ENCODE measurements around the gene TP53BP1. TPM values are rescaled to one million over a fixed set of nuclear protein-coding genes. Genes with fewer than 3 reads are reported as not detected.

Gene TP53BP1
- total RNA-seq, 1 donor from 2014 or later, result 34.6 TPM

DNA sequence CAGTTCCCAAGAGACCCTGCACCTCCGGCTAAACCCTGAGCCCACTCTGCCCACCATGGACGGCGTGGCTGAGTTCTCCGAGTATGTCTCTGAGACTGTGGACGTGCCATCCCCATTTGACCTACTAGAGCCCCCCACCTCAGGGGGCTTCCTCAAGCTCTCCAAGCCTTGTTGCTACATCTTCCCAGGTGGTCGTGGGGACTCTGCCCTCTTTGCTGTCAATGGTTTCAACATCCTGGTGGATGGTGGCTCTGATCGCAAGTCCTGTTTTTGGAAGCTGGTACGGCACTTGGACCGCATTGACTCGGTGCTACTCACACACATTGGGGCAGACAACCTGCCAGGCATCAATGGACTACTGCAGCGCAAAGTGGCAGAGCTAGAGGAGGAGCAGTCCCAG lies 28.5 kb upstream of the TP53BP1 start:
- DNase-seq (ENCODE audit: low spot score in 2 of 2), result no peak
- H3K9me3 ChIP-seq, result peaks cover 3 to 47% of the 10 kb centered on the region in 2 donors
- TF ChIP-seq, protein P1, sequence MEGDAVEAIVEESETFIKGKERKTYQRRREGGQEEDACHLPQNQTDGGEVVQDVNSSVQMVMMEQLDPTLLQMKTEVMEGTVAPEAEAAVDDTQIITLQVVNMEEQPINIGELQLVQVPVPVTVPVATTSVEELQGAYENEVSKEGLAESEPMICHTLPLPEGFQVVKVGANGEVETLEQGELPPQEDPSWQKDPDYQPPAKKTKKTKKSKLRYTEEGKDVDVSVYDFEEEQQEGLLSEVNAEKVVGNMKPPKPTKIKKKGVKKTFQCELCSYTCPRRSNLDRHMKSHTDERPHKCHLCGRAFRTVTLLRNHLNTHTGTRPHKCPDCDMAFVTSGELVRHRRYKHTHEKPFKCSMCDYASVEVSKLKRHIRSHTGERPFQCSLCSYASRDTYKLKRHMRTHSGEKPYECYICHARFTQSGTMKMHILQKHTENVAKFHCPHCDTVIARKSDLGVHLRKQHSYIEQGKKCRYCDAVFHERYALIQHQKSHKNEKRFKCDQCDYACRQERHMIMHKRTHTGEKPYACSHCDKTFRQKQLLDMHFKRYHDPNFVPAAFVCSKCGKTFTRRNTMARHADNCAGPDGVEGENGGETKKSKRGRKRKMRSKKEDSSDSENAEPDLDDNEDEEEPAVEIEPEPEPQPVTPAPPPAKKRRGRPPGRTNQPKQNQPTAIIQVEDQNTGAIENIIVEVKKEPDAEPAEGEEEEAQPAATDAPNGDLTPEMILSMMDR (IDR thresholded peaks at IDR 0.05), result no peak
- peaks cover 33 to 52% of the 10 kb centered on the region in 2 donors for H3K36me3 ChIP-seq
- peaks cover 5 to 7% of the 10 kb centered on the region in 2 donors for H3K4me1 ChIP-seq
- intact Hi-C loops (cut with DNase I), result no loop called here
- no peaks in the 10 kb centered on the region for H3K27me3 ChIP-seq
- H3K4me3 ChIP-seq, result no peak overlapping the region
- H3K27ac ChIP-seq, result no peak overlapping the region

GRCh38 chr15:43520138-43520537 lies 27.2 kb upstream of the TP53BP1 start:
- intact Hi-C loops (cut with DNase I), result no loop called here
- DNase-seq (ENCODE audit: low spot score in 2 of 2), result no peak
- peaks cover 3 to 36% of the 10 kb centered on the region in 2 donors for H3K9me3 ChIP-seq
- no peak overlapping the region for H3K27ac ChIP-seq
- H3K4me3 ChIP-seq, result no peak overlapping the region
- H3K4me1 ChIP-seq, result peaks cover 5 to 17% of the 10 kb centered on the region in 2 donors
- peaks cover 33 to 49% of the 10 kb centered on the region in 2 donors for H3K36me3 ChIP-seq
- H3K27me3 ChIP-seq, result no peaks in the 10 kb centered on the region
- TF ChIP-seq, protein P1 (IDR thresholded peaks at IDR 0.05), result no peak

DNA sequence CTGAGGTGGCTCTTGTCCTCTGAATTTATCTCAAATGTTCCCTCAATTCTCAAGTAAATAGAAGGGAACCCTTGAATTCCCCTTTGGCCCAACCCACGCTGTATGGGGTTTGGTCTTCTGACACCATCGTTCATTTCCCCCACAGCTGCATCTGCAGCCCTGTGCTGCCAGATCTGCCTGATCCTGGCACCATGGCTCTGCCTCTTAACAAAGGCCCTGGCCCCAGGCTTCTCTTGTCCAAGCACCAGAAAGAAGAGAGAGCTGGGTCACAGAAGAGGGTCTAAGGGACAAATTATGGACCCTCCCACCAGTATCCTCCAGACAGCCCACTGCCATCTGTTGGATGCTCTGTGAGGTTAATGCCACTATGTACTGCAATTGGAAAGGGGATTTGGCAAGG lies 26.2 kb upstream of the TP53BP1 start:
- intact Hi-C loops (cut with DNase I), result loop anchor here (2.0 to 10.0 kb wide), 5 partner anchors 26 to 1554 kb away; partner anchors contain the start of genes B2M, ELL3, PATL2 and TP53BP1
- H3K4me3 ChIP-seq, result peak overlapping the region in 1 of 2 donors; percentile 75

DNA sequence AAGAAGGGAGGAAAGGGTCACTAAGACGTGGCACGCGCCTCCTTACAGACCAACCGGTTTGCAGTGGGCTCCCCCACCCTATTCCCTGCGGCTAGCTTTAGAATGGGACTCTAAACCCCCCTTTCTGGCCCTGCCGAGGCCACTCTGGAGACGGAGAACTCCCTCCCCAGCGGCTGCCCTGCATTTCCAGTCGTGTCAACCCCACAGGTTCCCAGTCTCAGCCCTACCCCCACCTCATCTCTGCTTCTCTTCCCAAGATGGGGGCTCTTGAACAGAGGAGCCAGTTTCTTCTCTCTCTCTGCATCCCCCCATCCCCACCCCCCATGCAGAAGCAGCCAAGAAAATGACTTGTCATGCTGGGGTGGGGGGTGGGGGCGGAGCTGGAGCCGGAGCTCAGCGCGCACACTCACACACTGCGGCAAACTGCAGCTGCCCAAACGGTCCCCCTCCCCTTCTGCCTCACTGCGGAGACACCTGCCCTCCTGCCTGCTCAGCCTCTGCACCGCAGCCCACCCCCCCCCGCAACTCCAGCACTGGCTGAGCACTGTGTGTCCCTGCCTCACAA lies 25.3 kb upstream of the TP53BP1 start:
- intact Hi-C loops (cut with DNase I), result loop anchor here (2.0 to 10.0 kb wide), 5 partner anchors 25 to 1553 kb away; partner anchors contain the start of genes B2M, ELL3, PATL2 and TP53BP1
- Histone ChIP-seq H3K4me1 (peaks cover 5 to 17% of the 10 kb centered on the region in 2 donors), H3K27me3 (no peaks in the 10 kb centered on the region), H3K4me3 (peak overlapping the region; percentile 55 to 75), H3K27ac (peak overlapping the region; percentile 80 to 81), H3K9me3 (peaks cover 3 to 18% of the 10 kb centered on the region in 2 donors), H3K36me3 (peaks cover 26 to 35% of the 10 kb centered on the region in 2 donors)
- TF ChIP-seq, protein P1 (IDR thresholded peaks at IDR 0.05), result no peak
- no peak for DNase-seq (ENCODE audit: low spot score in 2 of 2)

More for the DNA sequence above, 26.2 kb upstream of the TP53BP1 start:
- DNase-seq (ENCODE audit: low spot score in 2 of 2), result no peak
- Histone ChIP-seq H3K27ac (peak overlapping the region; percentile 80 to 81), H3K9me3 (peaks cover 3 to 27% of the 10 kb centered on the region in 2 donors), H3K27me3 (no peaks in the 10 kb centered on the region), H3K36me3 (peaks cover 26 to 42% of the 10 kb centered on the region in 2 donors), H3K4me1 (peaks cover 5 to 17% of the 10 kb centered on the region in 2 donors)
- TF ChIP-seq, protein P1 (IDR thresholded peaks at IDR 0.05), result no peak

- intact Hi-C loops (cut with DNase I), result loop anchor here (2.0 to 10.0 kb wide), 5 partner anchors 25 to 1553 kb away; partner anchors contain the start of genes B2M, ELL3, PATL2 and TP53BP1
- Histone ChIP-seq H3K4me1 (peaks cover 5 to 17% of the 10 kb centered on the region in 2 donors), H3K4me3 (peak within 1 kb of the TSS; percentile 55 to 75), H3K36me3 (peaks cover 22 to 28% of the 10 kb centered on the region in 2 donors), H3K27me3 (no peaks in the 10 kb centered on the region), H3K27ac (peak within 1 kb of the TSS; percentile 80 to 81), H3K9me3 (peaks cover 0 to 11% of the 10 kb centered on the region in 2 donors)
- DNase-seq (ENCODE audit: low spot score in 2 of 2), result peak in 1 of 2 donors; percentile 78
- TF ChIP-seq, protein P1 (IDR thresholded peaks at IDR 0.05), result no peak
Measured at GRCh38 chr15:43517354-43518196, 24.6 kb upstream of the TP53BP1 start, which contains the start of gene MAP1A. MAP1A (plus strand) TSS chr15:43517608; CDS start chr15:43521474, 3,866 bp downstream.
